Immature natural killer cell (primary cell): Measurements from ENCODE around the gene PCDH11Y. TPM values are rescaled to one million over a fixed set of nuclear protein-coding genes. Genes with fewer than 3 reads are reported as not detected.
"Not testable (repeated sequence)": the region's sequence is repeated elsewhere in the genome, so short reads cannot be mapped to it uniquely, and the experiment has no call there.

Experiments used
- DNase-seq, 3 donors: peaks; one replicate each; pipeline ENCODE4 v3.0.0; 2022; ENCODE audit warnings: mixed read lengths in 1 of 3
- H3K27ac Mint-ChIP-seq, 6 donors: one replicate each; pipeline ENCODE4 v1.8.0; 2020; ENCODE audit warnings: mixed read lengths in 6 of 6, mild to moderate bottlenecking in 5 of 6, inconsistent platforms in 4 of 6, moderate library complexity in 3 of 6
- H3K27me3 Mint-ChIP-seq, 3 donors: one replicate each; pipeline ENCODE4 v1.8.0; 2020 to 2021; ENCODE audit warnings: low read depth in 3 of 3, mild to moderate bottlenecking in 3 of 3, mixed read lengths in 3 of 3, moderate library complexity in 3 of 3, inconsistent platforms in 1 of 3
- H3K36me3 Mint-ChIP-seq, 3 donors: one replicate each; pipeline ENCODE4 v1.8.0; 2020; ENCODE audit warnings: mixed read lengths in 3 of 3, inconsistent platforms in 2 of 3, mild to moderate bottlenecking in 2 of 3
- H3K4me1 Mint-ChIP-seq, 2 donors: one replicate each; pipeline ENCODE4 v1.8.0; 2020; ENCODE audit warnings: inconsistent platforms in 2 of 2, mild to moderate bottlenecking in 2 of 2, mixed read lengths in 2 of 2, moderate library complexity in 1 of 2
- H3K4me3 Mint-ChIP-seq, 5 donors: one replicate each; pipeline ENCODE4 v1.8.0; 2020; ENCODE audit warnings: mild to moderate bottlenecking in 5 of 5, mixed read lengths in 5 of 5, inconsistent platforms in 3 of 5, moderate library complexity in 3 of 5
- H3K9me3 Mint-ChIP-seq, 6 donors: one replicate each; pipeline ENCODE4 v1.8.0; 2020; ENCODE audit warnings: mild to moderate bottlenecking in 6 of 6, mixed read lengths in 6 of 6, inconsistent platforms in 4 of 6, moderate library complexity in 3 of 6
- polyA plus RNA-seq, 3 donors: library from polyadenylated mRNA; unstranded; fragments of 300-500 nt; fragmentation: Illumina TruSeq; gene quantifications; one replicate each; pipeline ENCODE4 v1.2.3, GENCODE V29; 2021

Gene PCDH11Y
- polyA plus RNA-seq, result not detected

DNA sequence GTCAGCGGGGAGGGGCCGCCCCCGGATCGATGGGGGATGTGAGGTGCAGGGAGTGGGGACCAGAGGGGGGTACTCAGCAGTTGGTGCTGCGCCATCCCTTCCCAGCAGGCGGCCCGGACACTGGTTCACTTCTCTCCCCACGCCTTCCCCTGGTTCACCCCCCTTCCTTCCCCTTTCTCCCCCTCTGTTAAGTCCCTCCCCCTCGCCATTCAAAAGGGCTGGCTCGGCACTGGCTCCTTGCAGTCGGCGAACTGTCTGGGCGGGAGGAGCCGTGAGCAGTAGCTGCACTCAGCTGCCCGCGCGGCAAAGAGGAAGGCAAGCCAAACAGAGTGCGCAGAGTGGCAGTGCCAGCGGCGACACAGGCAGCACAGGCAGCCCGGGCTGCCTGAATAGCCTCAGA is at the start of gene PCDH11Y:
PCDH11Y (plus strand) TSS at position 240 of the 400 bp plus-strand sequence. CDS start 56,804 bp downstream, outside the sequence.
- not testable (repeated sequence) for H3K4me3 Mint-ChIP-seq, H3K4me1 Mint-ChIP-seq, DNase-seq, H3K36me3 Mint-ChIP-seq, H3K27me3 Mint-ChIP-seq, H3K9me3 Mint-ChIP-seq, H3K27ac Mint-ChIP-seq

DNA sequence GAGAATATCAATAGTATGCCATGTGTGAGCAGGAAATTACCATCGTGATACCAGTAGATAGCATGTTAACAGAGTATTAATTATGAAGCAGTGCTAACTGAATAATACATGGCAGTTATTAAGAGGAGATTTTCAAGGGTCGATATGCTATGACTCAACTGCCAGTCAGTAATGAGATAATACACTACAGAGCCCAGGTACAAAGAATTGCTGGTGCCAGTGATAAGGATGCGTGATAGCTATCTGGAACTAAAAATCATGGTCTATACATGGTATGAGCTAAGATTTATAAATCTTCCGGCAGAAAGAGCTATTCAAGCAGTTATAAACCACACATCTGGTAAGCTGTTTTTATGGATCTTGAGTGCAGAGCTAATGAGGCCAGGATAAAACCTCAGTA is 32.2 kb upstream of the PCDH11Y start:
- H3K4me1 Mint-ChIP-seq, H3K27me3 Mint-ChIP-seq, H3K27ac Mint-ChIP-seq: not testable (repeated sequence)

GRCh38 chrY:4991743-4992400 is 8.2 kb upstream of the PCDH11Y start:
- H3K4me3 Mint-ChIP-seq, H3K9me3 Mint-ChIP-seq, H3K36me3 Mint-ChIP-seq, H3K4me1 Mint-ChIP-seq, H3K27me3 Mint-ChIP-seq, H3K27ac Mint-ChIP-seq, DNase-seq: not testable (repeated sequence)

More for the DNA sequence above, 32.2 kb upstream of the PCDH11Y start:
- DNase-seq, H3K36me3 Mint-ChIP-seq, H3K9me3 Mint-ChIP-seq, H3K4me3 Mint-ChIP-seq: not testable (repeated sequence)

GRCh38 chrY:4994892-4995291 is 5.2 kb upstream of the PCDH11Y start:
- H3K27me3 Mint-ChIP-seq, H3K4me1 Mint-ChIP-seq, H3K27ac Mint-ChIP-seq, H3K36me3 Mint-ChIP-seq, H3K9me3 Mint-ChIP-seq, H3K4me3 Mint-ChIP-seq, DNase-seq: not testable (repeated sequence)

GRCh38 chrY:5002476-5003184 is 2.5 kb downstream of the PCDH11Y start:
- not testable (repeated sequence) for H3K9me3 Mint-ChIP-seq, H3K27ac Mint-ChIP-seq, H3K4me1 Mint-ChIP-seq, H3K36me3 Mint-ChIP-seq, H3K27me3 Mint-ChIP-seq, DNase-seq, H3K4me3 Mint-ChIP-seq

DNA sequence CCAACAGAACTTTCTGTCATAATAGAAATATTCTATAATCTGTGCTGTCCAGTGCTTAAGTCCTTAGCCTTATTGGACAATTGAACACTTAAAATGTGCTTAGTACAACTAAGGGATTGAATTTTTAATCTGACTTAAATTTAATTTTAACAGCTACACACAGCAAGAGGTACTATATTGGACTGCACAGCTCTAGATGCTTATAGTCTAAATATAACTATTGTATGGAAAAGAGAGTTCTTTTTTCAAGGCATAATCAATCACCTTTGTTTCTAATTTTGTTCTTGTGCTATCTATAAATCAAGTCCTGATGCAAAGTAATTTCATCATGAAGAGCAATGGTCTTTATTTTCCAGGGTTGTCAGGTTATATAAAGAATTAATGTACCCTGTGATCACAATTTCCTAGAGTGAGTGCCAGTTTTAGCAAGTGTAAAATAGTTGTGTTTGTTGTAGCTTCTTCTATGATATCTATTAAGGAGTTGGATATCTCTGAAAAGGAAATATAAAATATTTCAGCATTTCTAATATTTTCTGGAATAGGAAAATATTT is 39.0 kb downstream of the PCDH11Y start:
- not testable (repeated sequence) for H3K4me1 Mint-ChIP-seq, H3K9me3 Mint-ChIP-seq, H3K4me3 Mint-ChIP-seq, H3K27ac Mint-ChIP-seq, H3K36me3 Mint-ChIP-seq, DNase-seq, H3K27me3 Mint-ChIP-seq

DNA sequence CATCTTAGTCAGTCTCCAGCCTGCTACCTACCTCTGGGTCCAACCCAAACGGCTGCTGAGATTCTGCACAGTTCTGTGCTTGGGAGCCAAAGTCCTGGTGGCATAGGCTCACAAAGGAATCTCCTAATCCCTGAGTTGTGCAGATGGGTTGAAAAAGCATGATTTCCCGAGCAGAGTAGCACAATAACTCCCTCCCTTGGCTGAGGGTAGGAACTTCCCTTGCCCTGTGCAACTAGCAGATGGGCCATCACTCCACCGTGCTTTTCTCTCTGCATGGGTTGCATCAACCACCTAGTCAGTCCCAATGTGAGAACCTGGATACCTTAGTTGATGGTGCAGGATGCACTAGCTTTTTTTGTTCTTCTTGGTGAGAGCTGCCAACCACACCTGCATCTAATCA is 82.9 kb downstream of the PCDH11Y start:
- not testable (repeated sequence) for H3K4me3 Mint-ChIP-seq, H3K9me3 Mint-ChIP-seq, H3K27ac Mint-ChIP-seq, H3K36me3 Mint-ChIP-seq, H3K4me1 Mint-ChIP-seq, DNase-seq, H3K27me3 Mint-ChIP-seq

DNA sequence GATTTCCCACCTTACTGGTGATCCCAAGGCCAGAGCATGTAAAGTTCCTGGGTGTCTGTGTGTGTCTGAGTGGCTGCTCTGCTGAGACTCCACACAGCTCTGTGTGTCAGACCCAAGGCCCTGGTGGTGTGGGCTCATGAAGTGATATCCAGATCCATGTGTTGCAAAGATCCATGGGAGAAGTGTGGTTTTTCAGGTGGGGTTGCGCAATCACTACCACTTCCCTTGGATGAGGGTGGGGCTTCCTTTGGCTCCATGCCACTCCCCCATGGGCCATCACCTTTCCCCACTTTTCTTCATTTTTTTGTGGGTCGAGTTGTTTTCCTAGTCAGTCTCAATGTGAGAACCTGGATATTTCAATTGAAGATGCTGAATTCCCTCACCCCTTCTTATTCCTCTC is 182.9 kb downstream of the PCDH11Y start:
- H3K27me3 Mint-ChIP-seq, DNase-seq: not testable (repeated sequence)

GRCh38 chrY:5215116-5215515 is 215.0 kb downstream of the PCDH11Y start:
- DNase-seq, H3K9me3 Mint-ChIP-seq, H3K4me1 Mint-ChIP-seq, H3K36me3 Mint-ChIP-seq, H3K4me3 Mint-ChIP-seq, H3K27ac Mint-ChIP-seq, H3K27me3 Mint-ChIP-seq: not testable (repeated sequence)

More for the DNA sequence above, 182.9 kb downstream of the PCDH11Y start:
- not testable (repeated sequence) for H3K9me3 Mint-ChIP-seq, H3K27ac Mint-ChIP-seq, H3K4me1 Mint-ChIP-seq, H3K4me3 Mint-ChIP-seq, H3K36me3 Mint-ChIP-seq

GRCh38 chrY:5324931-5325330 is 324.8 kb downstream of the PCDH11Y start:
- H3K9me3 Mint-ChIP-seq, H3K27me3 Mint-ChIP-seq, H3K4me1 Mint-ChIP-seq, H3K36me3 Mint-ChIP-seq, H3K27ac Mint-ChIP-seq, H3K4me3 Mint-ChIP-seq, DNase-seq: not testable (repeated sequence)

GRCh38 chrY:5342220-5342619 is 342.1 kb downstream of the PCDH11Y start:
- H3K36me3 Mint-ChIP-seq, H3K27me3 Mint-ChIP-seq, DNase-seq: not testable (repeated sequence)

DNA sequence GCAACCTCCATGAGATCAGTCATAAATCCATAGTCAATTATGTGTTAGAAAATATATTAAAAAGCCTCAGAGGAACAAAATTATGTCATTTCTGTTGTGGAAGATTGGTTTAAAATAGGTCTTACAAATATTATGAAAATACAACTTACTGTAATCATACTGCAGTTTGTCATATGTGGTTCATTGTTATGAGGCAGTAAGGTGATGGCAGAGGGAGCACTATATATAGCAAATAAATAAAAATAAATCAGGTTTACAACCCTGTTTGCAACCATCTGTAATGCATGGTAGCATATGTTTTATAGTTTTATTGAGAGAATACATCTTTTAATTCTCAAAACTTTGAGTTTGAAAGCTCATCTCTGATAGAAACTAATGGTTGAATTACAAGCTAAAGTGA is 543.6 kb downstream of the PCDH11Y start:
- not testable (repeated sequence) for DNase-seq, H3K27me3 Mint-ChIP-seq, H3K4me3 Mint-ChIP-seq, H3K9me3 Mint-ChIP-seq, H3K4me1 Mint-ChIP-seq, H3K36me3 Mint-ChIP-seq, H3K27ac Mint-ChIP-seq

More at GRCh38 chrY:5342220-5342619, 342.1 kb downstream of the PCDH11Y start:
- H3K9me3 Mint-ChIP-seq, H3K4me1 Mint-ChIP-seq, H3K4me3 Mint-ChIP-seq, H3K27ac Mint-ChIP-seq: not testable (repeated sequence)

GRCh38 chrY:5638589-5638988 is 638.5 kb downstream of the PCDH11Y start:
- not testable (repeated sequence) for H3K4me3 Mint-ChIP-seq, H3K4me1 Mint-ChIP-seq, H3K27me3 Mint-ChIP-seq, DNase-seq, H3K36me3 Mint-ChIP-seq, H3K27ac Mint-ChIP-seq, H3K9me3 Mint-ChIP-seq

- H3K27me3 Mint-ChIP-seq, DNase-seq, H3K4me1 Mint-ChIP-seq, H3K9me3 Mint-ChIP-seq, H3K4me3 Mint-ChIP-seq, H3K36me3 Mint-ChIP-seq, H3K27ac Mint-ChIP-seq: not testable (repeated sequence)
These were observed 679.2 kb downstream of the PCDH11Y start for GRCh38 chrY:5679265-5679664.

DNA sequence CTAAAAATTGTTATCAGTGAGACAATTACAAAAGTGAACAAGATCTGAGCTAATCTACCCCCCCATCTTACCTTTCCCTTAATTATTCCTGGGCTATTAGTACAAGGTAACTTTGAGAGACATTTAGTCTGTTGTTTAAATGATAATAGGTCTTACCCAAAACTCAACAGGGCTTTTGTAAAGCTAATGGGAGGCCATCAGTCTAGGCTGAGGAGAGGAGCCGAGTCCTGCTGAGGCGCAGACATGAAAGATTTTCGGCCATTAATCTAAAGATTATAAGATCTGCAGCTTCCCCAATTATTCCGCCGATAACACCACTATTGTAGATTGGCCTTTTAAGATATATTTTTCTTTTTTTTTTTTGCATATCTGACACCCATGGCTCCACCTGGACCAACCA is 708.6 kb downstream of the PCDH11Y start:
- not testable (repeated sequence) for H3K27ac Mint-ChIP-seq, H3K27me3 Mint-ChIP-seq, H3K4me3 Mint-ChIP-seq, DNase-seq, H3K4me1 Mint-ChIP-seq, H3K36me3 Mint-ChIP-seq, H3K9me3 Mint-ChIP-seq
